IMR-90 (cell line): Measurements from ENCODE around the gene MAN2A2. TPM values are rescaled to one million over a fixed set of nuclear protein-coding genes. Genes with fewer than 3 reads are reported as not detected.
A peak's percentile ranks its signal among the peaks of the same experiment; 100 is the strongest.

Source experiments
- ATAC-seq: fragments of 200-7000 bp; cut with Tn5 transposase; 2 replicates; pipeline ENCODE4 v1.9.1; 2020; ENCODE audit warnings: low read depth, mild to moderate bottlenecking, moderate library complexity
- BruUV-seq: library from RNA; stranded (reverse); fragments of 400-500 nt; replicated peaks from 2 replicates; lab custom pipeline; 2021; lab: Mats Ljungman, UMichigan
- CTCF ChIA-PET: fragments of 300-600 bp; formaldehyde crosslinking; extraction: SDS; loops from one replicate; lab custom pipeline; 2021; ENCODE audit warnings: antibody characterized with exemption; lab: Yijun Ruan, JAX
- POLR2A ChIA-PET: fragments of 300-600 bp; sonication (Branson Sonifier 250); formaldehyde crosslinking; loops from one replicate; lab custom pipeline; 2022; ENCODE audit warnings: antibody characterized with exemption; ENCODE audit not compliant: unreplicated experiment; lab: Charles Lee
- DNase-seq: peaks from one replicate; pipeline ENCODE4 v3.0.0; 2013
- H2AFZ ChIP-seq: replicated peaks from 2 replicates; pipeline ENCODE3; 2013; ENCODE audit warnings: low read length, mild to moderate bottlenecking; ENCODE audit not compliant: poor library complexity
- H2AK5ac ChIP-seq: 2 replicates; pipeline ENCODE4 v1.6.1; 2013; ENCODE audit warnings: low read depth, low read length, inconsistent platforms
- H2AK9ac ChIP-seq: replicated peaks from 2 replicates; pipeline ENCODE3; 2013; ENCODE audit warnings: mild to moderate bottlenecking, low read depth, low read length, moderate library complexity; ENCODE audit not compliant: poor library complexity
- H2BK120ac ChIP-seq: 2 replicates; pipeline ENCODE4 v1.6.1; 2013; ENCODE audit warnings: low read depth, low read length, inconsistent platforms
- H2BK15ac ChIP-seq: 3 replicates; pipeline ENCODE4 v1.6.1; 2013; ENCODE audit warnings: low read depth, low read length, inconsistent platforms
- H2BK20ac ChIP-seq: 2 replicates; pipeline ENCODE4 v1.6.1; 2013; ENCODE audit warnings: low read depth, mild to moderate bottlenecking, inconsistent platforms, low read length, moderate library complexity
- H2BK5ac ChIP-seq: 2 replicates; pipeline ENCODE4 v1.6.1; 2013; ENCODE audit warnings: mild to moderate bottlenecking, low read depth, low read length, inconsistent platforms; ENCODE audit not compliant: poor library complexity, severe bottlenecking
- H3K14ac ChIP-seq: replicated peaks from 2 replicates; pipeline ENCODE4 v1.6.1; 2013; ENCODE audit warnings: low read depth, low read length, inconsistent platforms
- H3K18ac ChIP-seq: 2 replicates; pipeline ENCODE4 v1.6.1; 2013; ENCODE audit warnings: low read depth, low read length, control low read depth
- H3K23ac ChIP-seq: 2 replicates; pipeline ENCODE4 v1.6.1; 2013; ENCODE audit warnings: low read depth, low read length, inconsistent platforms
- H3K27ac ChIP-seq: 2 replicates; pipeline ENCODE4 v1.5.1; 2013; ENCODE audit warnings: mild to moderate bottlenecking, control low read depth, low read length; ENCODE audit not compliant: insufficient read depth
- H3K27me3 ChIP-seq: 2 replicates; pipeline ENCODE4 v1.6.1; 2013; ENCODE audit warnings: low read length; ENCODE audit not compliant: control insufficient read depth, insufficient read depth
- H3K36me3 ChIP-seq: 2 replicates; pipeline ENCODE4 v1.6.1; 2013; ENCODE audit warnings: low read length, mixed read lengths; ENCODE audit not compliant: control insufficient read depth, insufficient read depth
- H3K4ac ChIP-seq: 2 replicates; pipeline ENCODE4 v1.6.1; 2013; ENCODE audit warnings: low read depth, low read length, inconsistent platforms
- H3K4me1 ChIP-seq: 2 replicates; pipeline ENCODE4 v1.6.1; 2013; ENCODE audit warnings: low read length, mixed read lengths; ENCODE audit not compliant: control insufficient read depth, insufficient read depth
- H3K4me2 ChIP-seq: 2 replicates; pipeline ENCODE4 v1.6.1; 2013; ENCODE audit warnings: low read depth, mild to moderate bottlenecking, control low read depth, low read length, moderate library complexity
- H3K4me3 ChIP-seq: 2 replicates; pipeline ENCODE4 v1.5.1; 2013; ENCODE audit warnings: low read depth, mild to moderate bottlenecking, control low read depth, low read length, moderate library complexity; ENCODE audit not compliant: insufficient read depth
- H3K56ac ChIP-seq: 2 replicates; pipeline ENCODE4 v1.6.1; 2013; ENCODE audit warnings: low read length, inconsistent platforms; ENCODE audit not compliant: insufficient read depth; ENCODE audit errors: extremely low read depth
- H3K79me1 ChIP-seq, 2 experiments: 2 replicates each; pipeline ENCODE4 v1.6.1; 2013; ENCODE audit warnings: low read length in 2 of 2, inconsistent platforms in 1 of 2, low read depth in 1 of 2
- H3K9ac ChIP-seq: 2 replicates; pipeline ENCODE4 v1.6.1; 2013; ENCODE audit warnings: low read depth, low read length, control low read depth
- H3K9me1 ChIP-seq: 2 replicates; pipeline ENCODE4 v1.6.1; 2013; ENCODE audit warnings: low read length, inconsistent platforms; ENCODE audit not compliant: insufficient read depth
- H3K9me3 ChIP-seq: 2 replicates; pipeline ENCODE4 v1.6.1; 2013; ENCODE audit warnings: low read length; ENCODE audit not compliant: control insufficient read depth, insufficient read depth
- H4K20me1 ChIP-seq: 2 replicates; pipeline ENCODE4 v1.6.1; 2013; ENCODE audit warnings: low read length, inconsistent platforms; ENCODE audit not compliant: insufficient read depth
- H4K5ac ChIP-seq: 2 replicates; pipeline ENCODE4 v1.6.1; 2013; ENCODE audit warnings: mild to moderate bottlenecking, low read depth, low read length, control low read depth
- H4K8ac ChIP-seq, 2 experiments: 2 replicates each; pipeline ENCODE4 v1.6.1; 2013; ENCODE audit warnings: low read depth in 2 of 2, low read length in 2 of 2, control low read depth in 1 of 2, inconsistent platforms in 1 of 2
- H4K91ac ChIP-seq: 2 replicates; pipeline ENCODE4 v1.6.1; 2013; ENCODE audit warnings: low read depth, low read length, inconsistent platforms; ENCODE audit not compliant: insufficient read depth
- BHLHE40 ChIP-seq: fragments of 150-350 bp; IDR thresholded peaks from 2 replicates; pipeline ENCODE4 v1.6.1; 2016; ENCODE audit warnings: mild to moderate bottlenecking, low read depth, low read length
- CEBPB ChIP-seq: IDR thresholded peaks from 2 replicates; pipeline ENCODE4 v1.6.1; 2012; ENCODE audit warnings: low read depth, low read length, improper control_type of control experiment
- CTCF ChIP-seq: conservative IDR thresholded peaks from 2 replicates; pipeline ENCODE4 v1.5.1; 2012; ENCODE audit warnings: mild to moderate bottlenecking, low read depth, low read length, improper control_type of control experiment
- ELK1 ChIP-seq: fragments of 150-350 bp; IDR thresholded peaks from 2 replicates; pipeline ENCODE4 v1.6.1; 2016; ENCODE audit warnings: low read depth, mild to moderate bottlenecking, low read length, moderate library complexity, borderline replicate concordance
- FOS ChIP-seq: fragments of 150-350 bp; IDR thresholded peaks from 2 replicates; pipeline ENCODE4 v1.6.1; 2016; ENCODE audit warnings: low read depth, low read length
- MAFK ChIP-seq: IDR thresholded peaks from 2 replicates; pipeline ENCODE4 v1.6.1; 2012; ENCODE audit warnings: low read depth, low read length, improper control_type of control experiment
- MAZ ChIP-seq: IDR thresholded peaks from 2 replicates; pipeline ENCODE4 v1.6.1; 2012; ENCODE audit warnings: low read depth, mild to moderate bottlenecking, low read length, improper control_type of control experiment, moderate library complexity, borderline replicate concordance
- MXI1 ChIP-seq: IDR thresholded peaks from 2 replicates; pipeline ENCODE4 v1.6.1; 2012; ENCODE audit warnings: low read depth, mild to moderate bottlenecking, low read length, moderate library complexity, borderline replicate concordance
- NFE2L2 ChIP-seq: fragments of 150-350 bp; IDR thresholded peaks from 2 replicates; pipeline ENCODE4 v1.6.1; 2016; ENCODE audit warnings: low read depth, mild to moderate bottlenecking, low read length
- RAD21 ChIP-seq: IDR thresholded peaks from 2 replicates; pipeline ENCODE4 v1.6.1; 2012; ENCODE audit warnings: low read length, improper control_type of control experiment
- RCOR1 ChIP-seq: IDR thresholded peaks from 2 replicates; pipeline ENCODE4 v1.6.1; 2012; ENCODE audit warnings: mild to moderate bottlenecking, low read length, improper control_type of control experiment; ENCODE audit not compliant: insufficient replicate concordance
- RFX5 ChIP-seq: IDR thresholded peaks from 2 replicates; pipeline ENCODE4 v1.8.0; 2012; ENCODE audit warnings: low read depth, mild to moderate bottlenecking, low read length, moderate library complexity
- SMC3 ChIP-seq: fragments of 150-350 bp; IDR thresholded peaks from 2 replicates; pipeline ENCODE4 v1.6.1; 2016; ENCODE audit warnings: low read depth, mild to moderate bottlenecking, antibody characterized with exemption, low read length, moderate library complexity
- WGBS, 2 experiments: methylation state at CpG; one replicate each; pipeline versions ENCODE4 v1.1.5 to v1.1.7; 2013; ENCODE audit warnings: missing lambda C conversion rate in 2 of 2; ENCODE audit not compliant: insufficient read length in 1 of 2; ENCODE audit errors: extremely low coverage in 2 of 2; 5-methylcytosine and 5-hydroxymethylcytosine counted together
- dilution Hi-C: fragments of 300-500 bp; cut with HindIII; formaldehyde crosslinking; loops from one replicate; pipeline ENCODE4 v1.14.3; 2018; ENCODE audit warnings: low sequenced_read_pairs; ENCODE audit not compliant: unreplicated experiment
- in situ Hi-C: fragments of 300-500 bp; cut with MboI; formaldehyde crosslinking; loops from 3 replicates; pipeline ENCODE4 v1.14.3; 2019; ENCODE audit warnings: low sequenced_read_pairs, inconsistent platforms, mixed read lengths
- intact Hi-C: fragments of 100-400 bp; cut with micrococcal nuclease; formaldehyde crosslinking; loops from 2 replicates; pipeline ENCODE4 v1.10.0; 2022
- polyA plus RNA-seq, 3 experiments: library from polyadenylated mRNA; depleted of rRNA; stranded (reverse); fragments of >200 nt; gene quantifications; 2 replicates each; pipeline ENCODE4 v1.2.3, GENCODE V29; 2012; ENCODE audit warnings: low replicate concordance in 1 of 3
- total RNA-seq: library from RNA; depleted of rRNA; stranded (reverse); fragments of >200 nt; gene quantifications from 2 replicates; pipeline ENCODE4 v1.2.3, GENCODE V29; 2012

The MAN2A2 gene
- total and polyA plus RNA-seq, 2 of the 4 experiments (the other 2 are of a cell fraction) = 3.4 to 52.5 TPM

- H3K4me2 ChIP-seq = no peak overlapping the region
- peak; percentile 51 for DNase-seq
- intact Hi-C loops (loop anchor here (1.0 to 5.0 kb wide), 5 partner anchors 168 to 565 kb away; partner anchors contain the start of gene BLM), dilution Hi-C loops (no loop called here), in situ Hi-C loops (loop anchor here (5.0 to 25.0 kb wide), 3 partner anchors 243 to 573 kb away; no protein-coding TSS in a partner anchor)
- WGBS, 2 experiments = 94% methylated on average over 9 of the region's 23 CpGs; no CpG with 5 or more reads in 1 of the 2 experiments
- ChIA-PET POLR2A (no interaction called here), CTCF (interaction anchor here (0.5 to 2.7 kb wide), 17 partner anchors 13 to 566 kb away, joined by 3 to 13 read pairs (median 3); partner anchors contain the start of genes BLM and MAN2A2)
- no peak overlapping the region for H2BK20ac ChIP-seq
- peaks cover 15% of the 10 kb centered on the region; the same call in 1 of the 2 replicates for H3K36me3 ChIP-seq
- peaks cover 9 to 16% of the 10 kb centered on the region in 2 experiments; a peak in 3 of 4 replicates for H3K79me1 ChIP-seq
- peak; percentile 69 for ATAC-seq
- H3K27me3 ChIP-seq = no peaks in the 10 kb centered on the region
- H3K23ac ChIP-seq = no peak overlapping the region
- no peak overlapping the region for H2BK15ac ChIP-seq
- H3K4ac ChIP-seq = peak overlapping the region; percentile 82
- H3K27ac ChIP-seq = peak overlapping the region; percentile 2; the same call in 1 of the 2 replicates
- no peak overlapping the region; the same call in 1 of the 2 replicates for H4K91ac ChIP-seq
- peak overlapping the region; percentile 84 for H2AK9ac ChIP-seq
- peak overlapping the region; percentile 71 for H2AFZ ChIP-seq
- H2BK5ac ChIP-seq = no peak overlapping the region
- no peak overlapping the region for H4K5ac ChIP-seq
- no peak overlapping the region for H3K18ac ChIP-seq
- H3K9me3 ChIP-seq = no peaks in the 10 kb centered on the region
- peak overlapping the region; percentile 72 for H3K14ac ChIP-seq
- H4K8ac ChIP-seq = peak overlapping the region in 1 of 2 experiments; percentile 45; a peak in 1 of 4 replicates
- no TSS peak for BruUV-seq
- H3K4me1 ChIP-seq = peaks cover 16% of the 10 kb centered on the region
- H4K20me1 ChIP-seq = no peaks in the 10 kb centered on the region
- peak overlapping the region; percentile 42; the same call in 1 of the 2 replicates for H2BK120ac ChIP-seq
- H3K4me3 ChIP-seq = no peak overlapping the region
- no peaks in the 10 kb centered on the region for H3K9me1 ChIP-seq
- peak overlapping the region; percentile 91 for H2AK5ac ChIP-seq
- H3K9ac ChIP-seq = no peak overlapping the region
- no peak overlapping the region for H3K56ac ChIP-seq
- TF ChIP-seq FOS = no peak
- no peak for TF ChIP-seq NFE2L2
- TF ChIP-seq CTCF = peak; percentile 97
- TF ChIP-seq RAD21 = peak; percentile 98
- no peak for TF ChIP-seq MXI1
- peak; percentile 96 for TF ChIP-seq SMC3
- no peak for TF ChIP-seq ELK1
- TF ChIP-seq RCOR1 = no peak
- TF ChIP-seq MAZ = peak; percentile 35; the same call in 1 of the 2 replicates
- no peak for TF ChIP-seq MAFK
- TF ChIP-seq BHLHE40 = no peak
- TF ChIP-seq RFX5 = no peak
- no peak for TF ChIP-seq CEBPB
Measured at GRCh38 chr15:90885432-90886290, 17.4 kb upstream of the MAN2A2 start.
